ENCODE measurements around the gene RNF26.

Gene RNF26

GRCh38 chr11:119368121-119369034 is 34.1 kb downstream of the RNF26 start:
- POLR2A ChIA-PET: no interaction called here
- TF ChIP-seq CTCF (IDR thresholded peaks at IDR 0.05; ENCODE audit: insufficient read depth, low read length, missing control alignments): no peak
- DNase-seq (ENCODE audit: low read depth, low spot score): no peak
- H3K4me3 ChIP-seq (ENCODE audit: low read depth, low read length): no peak overlapping the region
- CTCF ChIA-PET: interaction anchor here (1.3 to 21.7 kb wide), 8 partner anchors 9 to 163 kb away, joined by 4 to 425 read pairs (median 86); partner anchors contain the start of genes C1QTNF5, CBL, MFRP and USP2

GRCh38 chr11:119369132-119369925 is 35.0 kb downstream of the RNF26 start:
- no peak for DNase-seq (ENCODE audit: low read depth, low spot score)
- ChIA-PET POLR2A (no interaction called here), CTCF (interaction anchor here (1.8 to 21.7 kb wide), 7 partner anchors 8 to 106 kb away, joined by 4 to 425 read pairs (median 141); partner anchors contain the start of genes C1QTNF5, MFRP and USP2)
- TF ChIP-seq CTCF (IDR thresholded peaks at IDR 0.05; ENCODE audit: insufficient read depth, low read length, missing control alignments): no peak
- no peak overlapping the region for H3K4me3 ChIP-seq (ENCODE audit: low read depth, low read length)

- DNase-seq (ENCODE audit: low read depth, low spot score): no peak
- ChIA-PET CTCF (interaction anchor here (4.8 to 21.7 kb wide), 6 partner anchors 9 to 105 kb away, joined by 31 to 425 read pairs (median 143); partner anchors contain the start of genes C1QTNF5, MFRP and USP2), POLR2A (no interaction called here)
- no peak overlapping the region for H3K4me3 ChIP-seq (ENCODE audit: low read depth, low read length)
- TF ChIP-seq CTCF (IDR thresholded peaks at IDR 0.05; ENCODE audit: insufficient read depth, low read length, missing control alignments): no peak
Observed at GRCh38 chr11:119370486-119371046, 36.2 kb downstream of the RNF26 start.

GRCh38 chr11:119371067-119371601 is 36.8 kb downstream of the RNF26 start:
- POLR2A ChIA-PET: no interaction called here
- no peak for TF ChIP-seq CTCF (IDR thresholded peaks at IDR 0.05; ENCODE audit: insufficient read depth, low read length, missing control alignments)
- CTCF ChIA-PET: interaction anchor here (4.8 to 21.7 kb wide), 6 partner anchors 9 to 104 kb away, joined by 31 to 425 read pairs (median 143); partner anchors contain the start of genes C1QTNF5, MFRP and USP2
- no peak overlapping the region for H3K4me3 ChIP-seq (ENCODE audit: low read depth, low read length)
- DNase-seq (ENCODE audit: low read depth, low spot score): no peak

- no peak for DNase-seq (ENCODE audit: low read depth, low spot score)
- TF ChIP-seq CTCF (IDR thresholded peaks at IDR 0.05; ENCODE audit: insufficient read depth, low read length, missing control alignments): no peak
- CTCF ChIA-PET: interaction anchor here (7.7 to 21.7 kb wide), 5 partner anchors 10 to 104 kb away, joined by 86 to 425 read pairs (median 145); partner anchors contain the start of genes C1QTNF5, MFRP and USP2
- no peak overlapping the region for H3K4me3 ChIP-seq (ENCODE audit: low read depth, low read length)
- POLR2A ChIA-PET: no interaction called here
Observed at GRCh38 chr11:119371778-119372182, 37.5 kb downstream of the RNF26 start.

Measured in AG04449 (cell line).